SU-DHL-6 (cell line): ENCODE results near the gene HEXD.

Experiments
- EZH2phosphoT487 ChIP-seq: fragments of 200-600 bp; sonication (generic), shearing (Covaris generic); conservative IDR thresholded peaks from 2 replicates; pipeline ENCODE4 v1.6.1; 2018; ENCODE audit warnings: mild to moderate bottlenecking, antibody characterized with exemption, low read length, moderate library complexity, mixed read lengths
- TF ChIP-seq, protein P1 (sequence below): fragments of 200-600 bp; sonication (generic); IDR thresholded peaks from one replicate; pipeline ENCODE4 v1.5.1; 2017; ENCODE audit warnings: antibody characterized with exemption, mild to moderate bottlenecking, low read length, moderate library complexity; ENCODE audit not compliant: insufficient read depth, poor library complexity, severe bottlenecking

DNA sequence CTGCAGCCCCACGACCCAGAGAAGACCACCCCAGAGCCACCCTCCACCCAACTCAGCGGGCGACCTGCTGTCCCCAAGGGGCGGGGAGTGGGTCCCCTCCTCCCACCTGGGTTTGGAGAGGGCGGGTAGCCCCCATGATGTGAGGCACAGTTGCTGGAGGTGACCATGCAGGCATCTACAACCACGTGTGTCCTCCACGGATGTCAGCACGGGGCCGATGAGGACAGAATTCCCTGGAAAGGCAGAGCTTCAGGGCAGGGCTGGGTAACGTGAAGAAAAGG, 39.5 kb upstream of the HEXD start:
- TF ChIP-seq, protein P1, sequence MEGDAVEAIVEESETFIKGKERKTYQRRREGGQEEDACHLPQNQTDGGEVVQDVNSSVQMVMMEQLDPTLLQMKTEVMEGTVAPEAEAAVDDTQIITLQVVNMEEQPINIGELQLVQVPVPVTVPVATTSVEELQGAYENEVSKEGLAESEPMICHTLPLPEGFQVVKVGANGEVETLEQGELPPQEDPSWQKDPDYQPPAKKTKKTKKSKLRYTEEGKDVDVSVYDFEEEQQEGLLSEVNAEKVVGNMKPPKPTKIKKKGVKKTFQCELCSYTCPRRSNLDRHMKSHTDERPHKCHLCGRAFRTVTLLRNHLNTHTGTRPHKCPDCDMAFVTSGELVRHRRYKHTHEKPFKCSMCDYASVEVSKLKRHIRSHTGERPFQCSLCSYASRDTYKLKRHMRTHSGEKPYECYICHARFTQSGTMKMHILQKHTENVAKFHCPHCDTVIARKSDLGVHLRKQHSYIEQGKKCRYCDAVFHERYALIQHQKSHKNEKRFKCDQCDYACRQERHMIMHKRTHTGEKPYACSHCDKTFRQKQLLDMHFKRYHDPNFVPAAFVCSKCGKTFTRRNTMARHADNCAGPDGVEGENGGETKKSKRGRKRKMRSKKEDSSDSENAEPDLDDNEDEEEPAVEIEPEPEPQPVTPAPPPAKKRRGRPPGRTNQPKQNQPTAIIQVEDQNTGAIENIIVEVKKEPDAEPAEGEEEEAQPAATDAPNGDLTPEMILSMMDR, result no peak
- TF ChIP-seq EZH2phosphoT487, result no peak
